Measurements from ENCODE around the gene TRIM69.

TRIM69 gene

DNA sequence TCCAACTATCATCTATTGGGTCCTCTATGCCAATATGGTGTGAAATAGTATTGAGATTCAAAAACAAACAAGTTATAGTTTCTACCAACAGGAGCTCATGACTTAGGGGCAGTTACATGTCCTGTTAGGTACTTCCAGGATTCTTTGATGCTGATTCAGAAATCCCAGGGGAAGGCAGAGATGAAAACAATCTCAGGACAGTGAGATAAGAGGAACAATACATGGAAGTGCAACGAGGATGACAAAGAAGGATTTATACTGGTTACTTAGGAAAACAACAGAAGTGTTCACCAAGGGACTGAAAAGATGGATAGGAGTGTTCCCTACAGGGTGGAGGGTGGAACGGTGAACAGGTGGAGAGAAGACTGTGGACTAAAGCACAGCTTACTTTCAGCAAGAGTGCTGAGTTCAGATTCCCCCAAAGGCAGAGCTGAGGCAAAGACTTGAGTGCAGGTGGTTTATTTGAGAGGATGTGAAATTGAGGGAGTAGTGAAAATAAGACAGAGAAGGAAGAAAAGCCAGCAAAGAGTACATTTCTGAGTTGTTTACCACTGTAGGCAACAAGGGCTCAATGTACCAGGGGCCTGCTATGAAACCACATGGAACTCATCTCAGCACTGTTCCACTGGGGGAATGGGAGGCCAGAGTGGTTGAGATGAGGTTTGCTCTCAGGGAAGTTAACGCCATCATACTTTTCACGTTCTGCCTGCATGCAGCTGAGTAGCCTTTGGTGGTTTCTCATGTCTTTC is 68.1 kb downstream of the TRIM69 start:
- no peak for DNase-seq (ENCODE audit: low read depth, low spot score)

DNA sequence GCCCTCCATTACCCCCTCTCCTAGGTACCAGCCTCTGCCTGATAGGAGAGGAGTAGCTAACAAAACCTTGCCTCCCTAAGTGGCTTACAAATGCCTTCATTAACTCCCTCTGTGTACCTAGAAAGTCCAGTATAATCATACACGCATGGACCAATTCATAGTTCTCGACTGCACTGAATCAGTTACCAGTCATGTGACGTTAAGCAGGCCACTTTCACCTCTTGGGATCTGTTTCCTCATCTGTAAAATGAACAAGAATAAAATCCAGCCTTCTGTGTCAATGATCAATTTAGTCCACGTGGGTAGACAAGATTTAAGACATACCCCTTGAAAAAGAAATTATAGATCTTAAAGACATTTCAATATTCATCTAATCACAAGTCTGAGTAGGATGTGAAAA is 72.2 kb downstream of the TRIM69 start:
- DNase-seq (ENCODE audit: low read depth, low spot score), result no peak

DNA sequence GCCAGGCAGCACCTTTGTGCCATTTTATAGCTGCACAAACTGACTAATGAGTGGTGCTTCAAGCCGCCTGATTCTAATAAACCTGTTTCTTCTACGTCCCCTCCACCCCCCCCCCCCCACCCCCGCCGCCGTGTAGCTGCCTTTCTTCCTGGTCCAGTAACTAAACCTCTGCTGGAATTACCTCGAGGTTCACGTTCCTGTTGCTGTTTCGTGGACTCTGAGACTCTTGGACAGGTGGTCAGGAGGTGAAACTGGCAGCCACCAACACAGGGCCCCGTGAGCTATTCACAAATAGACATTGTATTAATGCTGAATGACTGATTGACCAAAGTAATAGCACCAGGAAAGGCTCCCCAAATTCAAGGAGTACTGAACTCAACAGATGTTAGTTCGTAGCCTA is 73.9 kb downstream of the TRIM69 start:
- no peak for DNase-seq (ENCODE audit: low read depth, low spot score)

DNA sequence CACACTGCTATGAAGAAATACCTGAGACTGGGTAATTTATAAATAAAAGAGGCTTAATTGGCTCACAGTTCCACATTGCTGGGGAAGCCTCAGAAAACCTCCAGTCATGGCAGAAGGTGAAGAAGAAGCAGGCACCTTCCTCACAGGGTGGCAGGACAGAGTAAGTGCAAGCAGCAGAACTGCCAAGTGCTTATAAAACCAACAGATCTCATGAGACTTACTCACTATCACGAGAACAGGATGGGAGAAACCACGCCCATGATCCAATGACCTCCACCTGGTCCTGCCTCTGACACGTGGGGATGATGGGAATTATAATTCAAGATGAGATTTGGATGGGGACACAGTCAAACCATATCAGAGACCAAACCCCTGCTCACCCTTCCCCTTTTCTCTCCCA is 75.0 kb downstream of the TRIM69 start:
- no peak for DNase-seq (ENCODE audit: low read depth, low spot score)

DNA sequence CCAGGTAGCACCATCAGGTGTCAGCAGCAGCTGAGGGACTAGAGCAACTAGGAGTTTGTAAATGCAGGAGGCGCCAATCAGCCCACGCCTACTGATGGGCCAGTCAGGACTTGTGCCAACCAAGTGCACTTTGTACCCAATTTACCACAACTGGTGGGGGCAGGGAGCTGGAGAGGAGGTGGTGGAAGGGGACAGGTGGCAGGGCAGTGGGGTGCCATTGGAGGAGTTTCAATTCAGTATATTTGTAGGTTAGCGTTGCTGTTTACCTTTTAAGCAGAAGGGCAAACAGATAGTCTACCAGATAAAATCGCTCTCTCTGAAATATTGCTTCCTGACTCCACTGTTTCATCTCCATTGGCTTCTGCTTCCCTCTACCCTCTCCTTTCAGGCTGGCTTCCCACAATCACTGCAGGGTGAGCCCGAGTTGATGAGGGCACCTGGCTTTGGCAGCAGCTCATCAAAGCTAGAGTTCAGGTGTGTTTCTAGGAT is 75.7 kb downstream of the TRIM69 start:
- DNase-seq (ENCODE audit: low read depth, low spot score), result no peak

DNA sequence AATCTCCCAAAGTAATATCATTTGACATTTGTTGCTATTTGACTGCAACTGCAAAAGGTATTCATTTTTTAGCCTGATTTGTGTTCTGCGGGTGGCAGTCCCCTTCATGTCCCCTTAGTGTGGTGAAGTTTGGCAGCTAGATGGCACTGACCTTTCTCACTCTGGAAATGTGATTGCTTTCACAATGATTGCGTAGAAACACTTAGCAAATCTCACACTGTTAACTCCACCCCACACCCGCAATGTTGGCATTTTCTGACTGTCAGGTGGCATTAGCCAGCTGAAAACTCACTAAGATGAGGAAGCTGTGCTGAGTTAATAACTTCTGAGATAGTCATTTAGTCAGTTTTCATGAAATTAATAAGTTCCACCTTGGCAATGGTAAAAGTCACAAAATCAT is 76.9 kb downstream of the TRIM69 start:
- DNase-seq (ENCODE audit: low read depth, low spot score), result no peak

Measured in activated naive CD8-positive, alpha-beta T cell treated with anti-CD3 and anti-CD28 coated beads, Interleukin-2, amount 50 U/mL, for 16 hours (primary cell).